Bone marrow (tissue), 2 donors: ENCODE data around the gene ZNF217.

Experiments
- DNase-seq, 2 donors: peaks; one replicate each; lab custom pipeline; 2025; lab: John Stamatoyannopoulos, UW

The ZNF217 gene

DNA sequence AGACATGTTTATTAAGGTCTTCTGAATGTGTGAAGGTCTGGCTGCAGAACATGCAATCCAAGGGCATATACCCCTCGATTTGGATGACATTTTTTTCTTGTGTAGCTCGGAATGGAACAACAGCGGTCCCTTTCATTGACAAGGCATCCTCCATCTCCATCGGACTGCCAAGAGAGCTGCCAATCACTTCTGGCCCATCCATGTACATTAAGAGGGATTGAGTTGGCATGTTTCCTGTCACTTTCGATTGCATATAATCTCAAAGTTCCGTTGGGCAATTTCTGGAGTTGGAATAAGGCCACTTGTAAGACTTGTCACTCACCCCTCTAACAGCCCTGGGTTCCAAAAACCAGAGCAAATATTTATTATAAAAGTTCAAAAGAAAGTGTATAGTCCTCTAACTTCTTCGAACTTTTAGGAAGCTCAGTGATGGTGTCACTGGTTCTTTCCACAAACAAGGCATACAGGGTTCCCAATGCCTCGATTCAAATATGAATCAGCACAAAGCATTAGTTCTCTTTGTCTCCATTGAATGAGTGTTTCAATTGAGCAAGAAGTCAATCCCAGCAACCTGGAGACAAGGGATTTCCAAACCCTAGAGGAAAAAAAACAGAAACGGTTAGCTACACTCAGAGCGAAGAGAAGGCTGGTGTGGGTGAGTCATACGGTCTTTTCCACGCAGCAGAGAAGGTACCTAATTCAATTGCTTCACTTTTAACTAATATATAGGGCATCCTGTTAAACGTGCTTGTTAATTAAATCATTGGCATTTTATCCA is 10.9 kb downstream of the ZNF217 start:
- peak in 1 of 2 donors; percentile 13 for DNase-seq

DNA sequence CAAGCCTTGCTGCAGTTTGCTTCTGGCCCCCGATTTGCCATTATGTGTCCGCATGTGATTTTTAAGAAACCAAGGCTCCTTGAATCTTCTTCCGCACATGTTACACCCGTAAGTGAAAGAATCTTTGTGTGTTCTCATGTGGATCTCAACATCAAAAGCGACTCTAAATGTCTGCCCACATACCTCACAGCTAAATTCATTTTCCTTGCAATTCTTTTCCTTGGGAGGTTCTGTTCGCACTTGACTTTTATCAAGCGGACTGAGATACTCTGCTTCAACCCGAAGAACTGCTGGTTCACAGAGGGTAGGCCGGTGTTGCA is 11.4 kb downstream of the ZNF217 start:
- no peak for DNase-seq

DNA sequence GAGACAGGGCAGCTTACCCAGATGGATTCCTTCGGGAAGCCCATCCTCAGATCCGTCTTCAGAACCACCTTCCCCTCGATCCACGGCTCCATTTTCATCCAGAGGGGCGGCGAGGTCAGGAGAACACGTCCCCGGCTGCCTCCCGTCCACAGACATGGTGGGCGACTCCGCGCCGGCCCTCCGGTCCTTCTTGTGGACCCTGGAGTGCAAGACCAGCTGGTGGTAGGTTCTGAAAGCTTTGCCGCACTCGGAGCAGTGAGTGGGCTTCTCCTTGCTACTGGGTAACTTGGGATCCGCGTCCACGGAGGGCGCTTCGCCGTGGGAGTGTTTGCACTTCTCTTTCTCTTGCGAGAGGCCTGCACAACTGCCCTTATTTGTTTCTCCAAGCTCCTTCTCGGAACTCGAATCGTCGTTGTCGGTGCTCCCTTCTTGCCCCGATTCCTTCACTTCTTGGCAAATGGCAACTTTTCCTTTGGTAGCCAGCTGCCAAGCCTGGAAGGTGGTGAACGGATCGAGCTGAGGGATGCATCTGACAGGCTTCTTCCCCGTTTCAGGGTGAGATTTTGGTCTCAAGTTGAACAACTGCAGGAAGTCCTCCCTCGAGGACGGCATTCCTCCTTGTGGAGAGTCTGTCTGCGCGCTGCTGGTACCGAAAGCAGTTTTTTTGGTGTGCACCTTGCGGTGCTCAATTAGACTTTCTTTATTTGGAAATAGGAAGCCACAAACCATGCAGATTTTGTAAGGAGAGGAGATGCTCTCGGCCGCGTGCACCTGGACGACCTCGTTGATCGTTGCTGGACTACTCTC is 12.0 kb downstream of the ZNF217 start:
- no peak for DNase-seq

DNA sequence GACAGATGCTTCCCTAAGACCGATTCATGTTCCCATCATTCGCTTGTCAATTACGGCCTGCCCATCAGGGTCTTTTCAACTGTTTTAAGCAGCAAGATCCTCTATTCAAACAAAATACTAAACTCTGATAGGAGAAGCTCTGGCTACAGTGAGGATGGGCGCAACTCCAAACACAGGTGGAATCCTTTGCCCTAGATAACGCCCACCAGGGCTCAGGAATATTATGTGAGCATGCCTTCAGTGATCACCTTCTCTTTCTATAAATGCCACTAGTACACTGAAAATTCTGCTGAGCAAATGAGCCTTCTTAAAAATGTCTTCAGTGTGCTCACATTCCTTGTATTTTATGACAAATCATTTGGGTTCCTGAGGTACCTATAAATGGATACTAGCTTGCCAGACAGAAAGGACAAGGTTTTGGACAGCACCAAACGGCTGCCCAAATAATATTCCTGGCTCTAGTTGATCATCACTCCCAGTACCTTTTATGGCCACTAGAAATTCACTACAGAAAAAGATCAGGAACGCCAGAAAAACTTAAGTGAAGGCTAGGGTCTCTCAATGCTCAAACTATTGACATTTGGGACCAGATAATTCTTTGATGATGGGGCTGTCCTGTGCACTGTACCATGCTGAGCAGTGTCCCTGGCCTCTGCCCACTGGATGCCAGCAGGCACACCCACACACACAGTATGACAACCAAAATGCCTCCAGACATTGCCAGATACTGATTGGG is 13.1 kb downstream of the ZNF217 start:
- DNase-seq = no peak

DNA sequence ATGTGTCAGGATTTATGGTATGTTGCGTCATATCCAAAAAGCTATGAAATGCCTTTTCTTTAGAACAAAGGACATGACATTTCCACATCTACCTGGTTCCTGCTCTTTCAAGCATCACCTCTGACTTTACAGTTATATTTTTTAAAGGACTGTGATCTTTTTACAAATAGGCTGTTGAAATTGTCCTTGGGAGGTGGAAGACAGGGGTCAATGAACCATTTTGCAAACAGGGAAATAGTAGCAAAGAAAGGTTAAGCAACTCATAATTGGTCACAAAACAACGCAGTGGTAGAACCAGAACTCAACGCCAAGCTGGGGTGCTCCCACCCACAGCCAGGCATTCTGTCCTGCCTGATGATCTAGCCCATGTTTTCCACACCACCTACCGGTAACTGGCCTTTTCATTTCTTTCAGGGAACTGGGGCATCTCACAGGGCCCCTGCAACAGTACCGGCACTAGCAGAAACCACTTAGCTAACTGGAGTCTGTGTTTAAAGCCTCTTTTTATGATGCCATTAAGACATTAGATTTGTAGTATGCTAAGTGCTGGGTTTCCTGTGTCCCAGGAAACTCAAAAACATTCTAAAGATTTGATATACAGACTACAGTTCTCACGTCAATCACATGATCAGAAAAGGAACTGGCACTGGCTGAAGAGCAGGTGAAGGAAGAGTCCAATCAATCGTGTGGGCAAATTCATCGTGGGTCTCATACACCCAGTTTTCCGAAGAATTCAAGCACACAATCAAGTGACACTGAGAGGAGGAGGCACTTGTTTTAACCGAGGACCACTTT is 13.9 kb downstream of the ZNF217 start:
- DNase-seq = peak in 1 of 2 donors; percentile 20

DNA sequence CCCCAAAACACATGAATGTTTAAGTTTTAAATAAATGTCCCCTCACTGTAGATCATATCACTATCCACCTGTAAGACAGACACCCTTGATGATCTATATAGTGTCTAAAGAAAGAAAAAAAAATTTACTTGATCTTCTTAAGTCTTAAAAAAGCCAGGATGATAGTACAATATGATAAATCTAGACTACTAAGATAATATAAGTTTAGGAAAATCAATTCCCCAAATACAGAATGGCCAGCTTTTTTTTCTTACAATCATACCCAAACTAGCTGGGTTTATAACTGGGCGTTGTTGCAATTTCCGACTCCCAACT is 14.4 kb downstream of the ZNF217 start:
- no peak for DNase-seq

DNA sequence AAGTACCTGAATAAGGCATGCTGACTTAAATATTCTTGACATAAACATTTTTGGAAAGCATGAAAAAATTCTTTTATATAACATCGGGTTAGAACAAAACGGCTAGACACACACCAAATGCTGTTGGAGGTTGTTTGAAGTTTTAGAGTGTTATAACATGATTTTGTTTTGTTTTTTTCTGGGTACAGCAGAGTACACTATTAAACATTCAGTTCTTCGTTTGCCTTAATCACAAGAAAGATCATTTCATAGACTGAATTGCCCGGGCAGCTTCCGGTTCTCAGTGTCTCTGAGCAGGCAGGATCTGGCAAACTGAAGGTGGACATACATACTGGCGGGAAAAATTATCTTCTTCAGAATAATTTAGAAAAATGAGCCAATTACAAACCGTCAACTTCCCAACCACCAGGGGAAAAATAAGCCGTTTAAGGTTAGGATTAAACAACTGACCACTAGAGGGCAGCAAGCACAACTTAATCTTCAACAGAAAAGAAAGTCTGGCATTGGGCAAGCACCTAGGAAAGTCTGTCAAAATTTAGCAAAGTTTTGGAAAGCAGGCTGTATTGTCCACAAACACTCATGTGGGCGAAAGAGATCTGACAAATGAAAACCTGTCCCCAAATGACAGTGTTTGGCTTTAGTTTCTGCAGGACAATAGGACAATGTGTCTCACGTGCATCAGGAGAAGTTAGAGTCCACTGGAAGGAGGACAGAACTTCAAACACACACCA is 15.0 kb downstream of the ZNF217 start:
- DNase-seq = peak; percentile 14 to 84

DNA sequence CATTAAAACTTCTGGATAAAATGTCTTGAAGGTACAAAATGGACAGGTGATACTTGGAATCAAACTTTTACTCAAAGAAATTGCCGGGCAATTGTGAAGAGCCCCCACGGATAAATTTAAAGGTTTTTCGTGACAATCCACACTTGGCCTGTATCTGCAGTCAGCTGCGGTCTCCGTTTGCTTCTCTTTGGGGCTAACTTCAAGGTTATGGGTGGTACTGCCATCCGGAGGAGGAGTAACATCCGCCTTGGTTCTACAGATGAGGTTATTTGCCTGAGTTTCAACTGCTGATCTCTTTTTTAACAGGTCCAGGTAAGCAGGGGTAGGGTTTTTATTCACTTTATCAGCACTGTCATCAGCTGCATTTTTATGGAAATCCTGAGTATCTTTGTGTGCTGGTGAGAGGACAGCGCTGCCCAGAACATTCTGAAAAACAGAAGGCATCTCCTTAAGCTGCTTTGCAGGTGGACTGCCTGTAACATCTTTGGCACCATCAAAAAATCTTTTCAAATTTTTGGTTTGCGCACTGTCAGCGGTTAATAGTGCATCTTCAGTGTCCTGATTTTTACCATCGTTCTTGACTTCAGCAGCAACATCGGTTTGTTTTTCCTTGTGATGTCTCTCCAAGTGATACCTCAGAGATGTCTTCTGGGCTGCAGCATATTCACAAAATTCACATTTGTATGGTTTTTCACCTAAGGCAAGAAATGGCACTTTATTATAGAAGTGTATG is 16.9 kb downstream of the ZNF217 start:
- no peak for DNase-seq

DNA sequence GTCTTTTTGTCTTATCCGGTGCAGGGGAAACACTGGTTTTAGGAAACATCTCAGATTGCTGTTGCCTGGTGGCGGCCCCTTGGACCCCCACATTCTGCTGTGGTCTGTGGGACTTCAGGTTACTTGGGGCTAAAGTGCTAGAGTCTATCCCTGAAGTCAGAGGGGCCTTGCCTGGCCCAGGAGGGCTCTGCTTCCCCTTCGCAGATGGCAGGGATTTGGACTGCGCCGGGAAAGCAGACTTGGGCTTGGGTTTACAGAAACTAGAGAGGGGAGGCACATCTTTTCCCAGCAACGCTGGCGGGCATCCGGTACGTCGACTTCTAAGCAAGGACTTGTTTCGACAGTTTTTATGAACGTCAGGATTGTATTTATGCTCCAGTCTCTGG is 17.5 kb downstream of the ZNF217 start:
- DNase-seq = no peak

DNA sequence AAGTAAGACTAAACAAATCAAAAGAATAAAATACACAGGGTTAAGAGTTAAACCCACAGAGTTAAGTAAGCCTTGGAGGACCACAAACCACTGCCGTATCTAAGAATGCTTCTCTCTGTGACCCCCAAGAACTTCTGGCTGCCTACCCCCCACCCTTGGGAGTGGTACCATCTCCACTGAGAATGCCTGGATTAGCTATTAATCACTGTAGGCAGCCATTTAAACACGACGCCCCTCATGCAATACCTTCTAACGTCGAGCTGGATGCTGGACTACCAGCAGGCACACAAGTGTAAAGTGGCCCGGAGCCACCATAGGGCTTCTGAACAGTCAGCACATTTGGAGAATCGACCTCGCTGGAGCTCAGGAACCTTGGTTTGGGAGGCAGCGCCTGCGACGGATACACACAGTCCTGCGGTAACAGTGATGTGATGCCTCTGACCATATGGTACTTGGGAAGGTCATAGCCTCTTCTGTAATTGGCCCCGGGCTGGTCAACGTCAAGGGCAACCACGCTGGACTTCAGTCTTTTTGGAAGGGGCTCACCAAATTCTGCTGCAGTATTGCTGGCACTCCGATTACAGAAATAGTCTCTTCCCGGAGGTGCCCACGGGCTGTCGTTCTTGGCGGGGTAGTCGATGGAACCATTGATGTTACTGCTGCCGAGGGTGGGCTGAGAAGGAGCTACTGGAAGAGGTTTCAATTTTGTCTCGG is 18.0 kb downstream of the ZNF217 start:
- no peak for DNase-seq

DNA sequence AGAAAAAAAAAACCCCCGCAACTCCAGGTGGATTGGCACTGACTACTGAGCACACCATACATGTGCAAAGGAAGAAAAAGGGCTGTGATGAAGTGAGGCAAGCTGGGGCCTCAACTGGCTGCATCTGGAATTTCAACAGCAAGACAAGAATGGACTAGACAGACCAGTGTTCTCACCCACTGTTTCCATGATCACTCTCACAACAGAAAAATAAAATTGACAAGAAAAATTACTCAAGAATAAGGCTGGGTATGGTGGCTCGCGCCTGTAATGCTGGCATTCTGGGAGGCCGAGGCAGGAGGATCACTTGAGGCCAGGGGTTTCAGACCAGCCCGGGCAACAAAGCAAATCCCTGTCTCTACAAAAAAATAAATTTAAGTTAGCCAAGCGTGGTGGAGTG is 18.8 kb downstream of the ZNF217 start:
- DNase-seq = no peak

DNA sequence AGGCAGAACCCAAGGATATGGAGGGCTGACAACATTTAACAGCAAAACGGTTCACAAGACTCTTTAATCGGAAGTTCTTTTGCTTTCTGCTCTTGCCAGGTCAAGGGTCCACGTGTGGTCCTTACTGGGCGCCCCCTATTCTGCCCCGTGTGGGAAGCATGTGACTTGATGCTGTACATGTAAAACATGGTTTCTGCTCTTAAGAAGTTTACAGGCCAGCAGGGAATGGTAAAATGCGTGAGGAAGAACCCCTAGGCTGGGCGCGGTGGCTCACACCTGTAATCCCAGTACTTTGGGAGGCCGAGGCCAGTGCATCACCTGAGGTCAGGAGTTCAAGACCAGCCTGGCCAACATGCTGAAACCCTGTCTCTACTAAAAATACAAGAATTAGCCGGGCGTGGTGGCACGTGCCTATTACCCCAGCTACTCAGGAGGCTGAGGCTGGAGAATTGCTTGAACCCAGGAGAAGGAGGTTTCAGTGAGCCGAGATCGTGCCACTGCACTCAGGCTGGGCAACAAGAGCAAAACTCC is 19.3 kb downstream of the ZNF217 start:
- no peak for DNase-seq

DNA sequence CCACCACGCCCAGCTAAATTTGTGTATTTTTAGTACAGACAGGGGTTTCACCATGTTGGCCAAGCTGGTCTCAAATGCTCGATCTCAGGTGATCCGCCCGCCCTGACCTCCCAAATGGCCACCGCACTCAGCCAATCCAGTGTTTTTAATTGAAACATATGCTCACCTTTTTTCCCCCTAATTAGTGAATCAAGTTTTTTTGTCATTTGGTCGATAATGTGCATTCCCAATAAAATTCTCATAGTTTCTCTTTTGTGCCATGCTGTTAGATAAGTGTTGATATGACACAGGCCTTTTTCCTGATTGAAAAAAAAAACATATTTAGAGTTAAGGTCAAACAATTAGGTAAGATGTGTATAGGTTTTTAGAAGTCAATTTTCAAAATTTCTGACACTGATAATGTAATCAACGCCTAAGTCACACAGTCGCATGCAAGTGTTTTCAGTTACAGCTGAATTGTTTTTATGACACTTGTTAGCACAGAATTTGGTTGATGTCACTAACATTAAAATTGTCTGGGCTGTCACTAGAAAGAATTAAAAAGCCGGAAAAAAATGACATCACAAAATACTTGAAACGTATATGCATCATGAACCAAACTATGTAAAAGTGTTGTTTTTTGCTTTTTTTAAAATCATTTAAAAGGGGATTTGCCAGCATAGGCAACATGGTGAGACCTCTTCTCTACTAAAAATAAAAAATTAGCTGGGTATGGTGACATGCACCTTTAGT is 21.9 kb downstream of the ZNF217 start:
- no peak for DNase-seq

DNA sequence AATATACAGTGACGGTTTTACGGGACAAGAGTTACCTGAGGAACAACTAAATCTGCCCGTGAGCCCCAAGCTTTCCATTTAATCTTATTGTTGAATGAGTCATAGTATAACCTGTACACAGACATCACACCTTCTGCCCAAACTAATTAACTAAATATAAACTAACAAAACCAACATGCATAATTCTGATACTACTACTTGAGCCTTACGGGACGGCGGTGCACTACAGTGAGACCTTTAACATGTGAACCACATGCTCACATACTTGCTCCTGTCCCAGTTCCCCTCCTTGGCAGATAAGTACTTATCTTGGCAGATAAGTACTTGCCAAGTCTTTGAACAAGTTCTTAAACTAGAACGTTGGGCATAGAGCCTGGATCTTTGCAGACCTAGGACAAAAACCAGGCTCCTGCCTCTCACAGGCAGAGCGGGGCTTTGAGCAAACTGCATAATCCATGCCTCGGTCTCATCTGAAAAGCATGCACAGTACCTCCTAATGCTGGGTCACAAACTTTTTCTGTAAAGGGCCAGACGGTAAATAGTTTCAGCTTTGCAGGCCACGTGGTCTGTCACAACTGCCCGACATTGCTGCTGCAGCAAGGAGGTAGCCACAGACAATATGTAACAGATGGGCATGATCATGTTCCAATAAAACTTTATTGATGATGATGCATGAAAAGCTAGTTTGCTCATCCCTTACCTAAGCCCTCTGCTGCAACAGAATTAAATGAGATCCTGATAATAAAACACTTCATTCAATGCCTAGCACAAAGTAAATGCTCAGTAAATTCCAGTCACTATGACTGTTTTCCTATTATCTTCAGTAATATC is 23.0 kb downstream of the ZNF217 start:
- no peak for DNase-seq

DNA sequence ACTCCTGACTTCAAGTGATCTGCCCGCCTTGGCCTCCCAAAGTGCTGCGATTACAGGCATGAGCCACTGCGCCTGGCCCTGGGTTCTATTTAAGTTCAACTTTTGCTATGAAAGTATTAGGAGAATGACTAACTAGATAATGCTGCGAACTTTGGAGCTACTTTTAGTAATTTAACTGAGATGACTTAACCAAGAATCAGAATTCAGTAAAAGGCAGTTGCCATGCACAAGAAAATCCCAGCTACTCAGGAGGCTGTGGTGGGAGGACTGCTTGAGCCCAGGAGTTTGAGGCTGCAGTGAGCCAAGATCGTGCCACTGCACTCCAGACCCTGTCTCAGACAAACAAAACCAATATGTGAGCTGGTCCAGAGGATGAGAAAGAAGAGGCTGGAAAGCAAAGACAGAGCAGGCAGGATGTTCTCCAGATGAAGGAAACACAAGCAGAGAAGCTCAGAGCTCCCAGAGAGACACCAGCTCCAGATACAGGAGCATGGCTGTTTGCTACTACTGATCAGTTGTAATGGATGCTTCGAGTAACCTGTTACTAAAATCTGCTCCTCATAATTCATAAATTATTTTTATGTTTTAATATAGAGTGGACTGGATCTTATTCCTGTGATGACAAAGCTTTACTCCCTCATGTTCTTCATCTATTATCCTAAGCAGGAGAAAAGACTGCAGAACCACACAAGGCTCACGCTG is 23.9 kb downstream of the ZNF217 start:
- no peak for DNase-seq

DNA sequence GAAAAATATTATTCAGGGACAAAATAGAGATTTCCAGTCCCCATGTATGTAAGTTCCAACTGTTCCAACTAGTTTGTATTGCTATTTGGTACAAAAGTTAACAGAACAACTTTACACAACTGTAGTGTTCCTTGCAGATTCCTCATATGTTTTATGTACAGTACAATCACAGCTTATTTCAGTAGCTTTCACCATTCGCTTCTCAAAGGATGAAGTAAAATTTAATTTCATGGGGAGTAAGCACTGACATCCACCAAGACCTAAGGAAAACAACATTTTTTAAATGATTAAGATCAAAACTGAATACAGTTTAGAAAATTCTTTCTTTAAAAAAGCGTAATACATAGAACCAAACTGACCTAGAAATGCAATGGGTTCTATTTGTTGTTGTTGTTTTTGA is 24.6 kb downstream of the ZNF217 start:
- no peak for DNase-seq

DNA sequence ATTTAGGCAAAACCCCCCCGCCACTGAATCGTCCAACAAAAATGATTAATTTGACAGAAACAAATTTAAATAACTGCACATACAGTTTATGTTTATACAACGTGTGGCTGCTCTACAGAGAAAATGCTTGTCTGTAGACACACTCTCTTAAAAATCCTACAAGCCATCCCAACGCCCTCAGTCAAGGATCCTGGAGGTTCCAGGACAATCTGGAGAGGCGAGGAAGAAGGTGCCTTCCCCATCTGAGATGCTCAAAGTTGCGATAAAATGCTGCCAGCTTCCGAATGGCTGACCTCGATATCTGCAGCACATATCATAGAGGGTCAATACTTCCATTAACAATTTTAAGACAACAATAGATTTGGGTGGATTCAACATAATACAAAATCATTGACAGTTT is 25.3 kb downstream of the ZNF217 start:
- DNase-seq = no peak
